Measurements from ENCODE around the gene PLXNA3.
"Not testable (repeated sequence)": the region's sequence is repeated elsewhere in the genome, so short reads cannot be mapped to it uniquely, and the experiment has no call there.

The PLXNA3 gene

GRCh38 chrX:154482786-154483185 lies 24.7 kb downstream of the PLXNA3 start:
- DNase-seq, result no peak

- no peak for DNase-seq
These were observed 25.2 kb downstream of the PLXNA3 start for GRCh38 chrX:154483325-154483724.

- DNase-seq, result no peak
These were observed 26.4 kb downstream of the PLXNA3 start for GRCh38 chrX:154484255-154485149.

GRCh38 chrX:154485150-154486051 lies 27.3 kb downstream of the PLXNA3 start:
- DNase-seq, result no peak

- peak; percentile 49 to 63 for DNase-seq
These were observed 27.9 kb downstream of the PLXNA3 start for GRCh38 chrX:154486052-154486395.

GRCh38 chrX:154486396-154487207 lies 28.5 kb downstream of the PLXNA3 start, which contains the start of gene UBL4A:
Gene UBL4A, minus strand, starts transcription at chrX:154486615. Its CDS starts 31 bp downstream, at chrX:154486584.
- DNase-seq, result peak; percentile 65 to 75

- DNase-seq, result no peak
These were observed 29.6 kb downstream of the PLXNA3 start for GRCh38 chrX:154487518-154488290.

- DNase-seq, result no peak
These were observed 30.4 kb downstream of the PLXNA3 start for GRCh38 chrX:154488336-154489075.

- no peak for DNase-seq
These were observed 31.1 kb downstream of the PLXNA3 start for GRCh38 chrX:154489182-154489581.

GRCh38 chrX:154490021-154490413 lies 31.9 kb downstream of the PLXNA3 start:
- DNase-seq, result peak in 1 of 2 experiments; percentile 54

- DNase-seq, result peak; percentile 88 to 92
These were observed 32.5 kb downstream of the PLXNA3 start, which contains the start of gene SLC10A3 for GRCh38 chrX:154490414-154491083. Gene SLC10A3, minus strand, starts transcription at chrX:154490629. Its CDS starts 1,689 bp downstream, at chrX:154488940.

- DNase-seq, result no peak
These were observed 36.6 kb downstream of the PLXNA3 start for GRCh38 chrX:154494715-154495114.

- DNase-seq, result no peak
These were observed 37.4 kb downstream of the PLXNA3 start for GRCh38 chrX:154495472-154495922.

- DNase-seq, result not testable (repeated sequence)
These were observed 38.6 kb downstream of the PLXNA3 start for GRCh38 chrX:154496591-154497137.

- DNase-seq, result not testable (repeated sequence)
These were observed 43.3 kb downstream of the PLXNA3 start for GRCh38 chrX:154501423-154501822.

- no peak for DNase-seq
These were observed 44.0 kb downstream of the PLXNA3 start for GRCh38 chrX:154502098-154502497.

- DNase-seq, result no peak
These were observed 44.9 kb downstream of the PLXNA3 start for GRCh38 chrX:154502989-154503388.

GRCh38 chrX:154505734-154506133 lies 47.7 kb downstream of the PLXNA3 start:
- no peak for DNase-seq

GRCh38 chrX:154506483-154507332 lies 48.6 kb downstream of the PLXNA3 start:
- no peak for DNase-seq

Data from activated T-cell treated with anti-CD3 and anti-CD28 coated beads, Interleukin-2, amount 50 U/mL, for 48 hours (primary cell).